ENCODE measurements around the gene RNPEP. TPM values are rescaled to one million over a fixed set of nuclear protein-coding genes. Genes with fewer than 3 reads are reported as not detected.

RNPEP gene
- total and polyA plus RNA-seq, 2 of the 13 experiments (the other 11 are each of a cell fraction or from before 2014, with no cell fraction given) = 20.6 to 38.4 TPM

- TF ChIP-seq ELF4 (CRISPR knock-in tag; IDR thresholded peaks at IDR 0.05; ENCODE audit: borderline replicate concordance) = no peak
- no peak for TF ChIP-seq ZNF879 (CRISPR knock-in tag; IDR thresholded peaks at IDR 0.05)
- peak; percentile 81; the same call in 1 of the 2 replicates for TF ChIP-seq HOXA9 (CRISPR knock-in tag; IDR thresholded peaks at IDR 0.05; ENCODE audit: borderline replicate concordance)
- 0 out of 2 replicates have a peak, but pooled peaks have one; percentile 56 for TF ChIP-seq ZNF567 (CRISPR knock-in tag; IDR thresholded peaks at IDR 0.05; ENCODE audit: borderline replicate concordance)
- 0 out of 2 replicates have a peak, but pooled peaks have one; percentile 43 for TF ChIP-seq MYNN (CRISPR knock-in tag; IDR thresholded peaks at IDR 0.05; ENCODE audit: low read depth)
- no peak for TF ChIP-seq ZNF672 (CRISPR knock-in tag; IDR thresholded peaks at IDR 0.05)
- TF ChIP-seq IRF9 (CRISPR knock-in tag; IDR thresholded peaks at IDR 0.05; ENCODE audit: borderline replicate concordance) = no peak
- peak; percentile 42 for TF ChIP-seq JARID2 (CRISPR knock-in tag; IDR thresholded peaks at IDR 0.05; ENCODE audit: insufficient replicate concordance)
- TF ChIP-seq IKZF1 (IDR thresholded peaks at IDR 0.05) = no peak
- no peak for TF ChIP-seq RFX5 (IDR thresholded peaks at IDR 0.05; ENCODE audit: low read depth, low read length)
- TF ChIP-seq ZNF646 (CRISPR knock-in tag; IDR thresholded peaks at IDR 0.05) = no peak
- no peak; the same call in 1 of the 2 replicates for TF ChIP-seq ETV5 (CRISPR knock-in tag; IDR thresholded peaks at IDR 0.05; ENCODE audit: borderline replicate concordance)
- TF ChIP-seq ZBTB8A (CRISPR knock-in tag; IDR thresholded peaks at IDR 0.05; ENCODE audit: borderline replicate concordance, low read depth) = 0 out of 2 replicates have a peak, but pooled peaks have one; percentile 65
- no peak for TF ChIP-seq ZNF614 (CRISPR knock-in tag; IDR thresholded peaks at IDR 0.05; ENCODE audit: borderline replicate concordance)
- TF ChIP-seq CCAR2 (optimal IDR thresholded peaks at IDR 0.05; ENCODE audit: low read depth, low read length) = no peak
- peak; percentile 78 for TF ChIP-seq ZNF280D (CRISPR knock-in tag; IDR thresholded peaks at IDR 0.05)
Measured at GRCh38 chr1:201982623-201983379, at the start of gene RNPEP (continued).

Measured in HepG2 (cell line).